HEK293 (cell line): ENCODE data around the gene PRAC1.

ENCODE experiments used
- BCL11B ChIP-seq: fragments of 450-650 bp; formaldehyde crosslinking; IDR thresholded peaks from 2 replicates; pipeline ENCODE4 v1.5.1; 2016; ENCODE audit warnings: low read depth, missing biosample characterization, missing genetic modification characterization
- GFI1B ChIP-seq: fragments of 450-650 bp; formaldehyde crosslinking; IDR thresholded peaks from 2 replicates; pipeline ENCODE4 v1.5.1; 2016; ENCODE audit warnings: missing biosample characterization, missing genetic modification characterization
- HOXC10 ChIP-seq: sonication (generic); formaldehyde crosslinking; IDR thresholded peaks from 2 replicates; pipeline ENCODE4 v1.8.1; 2023; ENCODE audit warnings: mild to moderate bottlenecking, missing genetic modification reagents
- MZF1 ChIP-seq: fragments of 450-650 bp; formaldehyde crosslinking; IDR thresholded peaks from 2 replicates; pipeline ENCODE4 v1.5.1; 2017; ENCODE audit warnings: missing biosample characterization, missing genetic modification characterization, borderline replicate concordance
- PRDM4 ChIP-seq: fragments of 450-650 bp; formaldehyde crosslinking; IDR thresholded peaks from 2 replicates; pipeline ENCODE4 v1.5.1; 2017; ENCODE audit warnings: missing biosample characterization, missing genetic modification characterization
- PRDM6 ChIP-seq: fragments of 450-650 bp; formaldehyde crosslinking; IDR thresholded peaks from 2 replicates; pipeline ENCODE4 v1.5.1; 2017; ENCODE audit warnings: missing biosample characterization, missing genetic modification characterization
- REST ChIP-seq: fragments of 450-650 bp; formaldehyde crosslinking; IDR thresholded peaks from 2 replicates; pipeline ENCODE4 v1.5.1; 2016; ENCODE audit warnings: missing biosample characterization, missing genetic modification characterization
- SP3 ChIP-seq: fragments of 450-650 bp; formaldehyde crosslinking; IDR thresholded peaks from 2 replicates; pipeline ENCODE4 v1.5.1; 2016; ENCODE audit warnings: missing biosample characterization, missing genetic modification characterization
- TSHZ1 ChIP-seq: fragments of 450-650 bp; formaldehyde crosslinking; IDR thresholded peaks from 2 replicates; pipeline ENCODE4 v1.5.1; 2016; ENCODE audit warnings: missing biosample characterization, missing genetic modification characterization, borderline replicate concordance
- ZBTB1 ChIP-seq: fragments of 450-650 bp; formaldehyde crosslinking; IDR thresholded peaks from 2 replicates; pipeline ENCODE4 v1.5.1; 2016; ENCODE audit warnings: missing biosample characterization, missing genetic modification characterization
- ZBTB48 ChIP-seq: fragments of 450-650 bp; formaldehyde crosslinking; IDR thresholded peaks from 2 replicates; pipeline ENCODE4 v1.5.1; 2016; ENCODE audit warnings: missing biosample characterization, missing genetic modification characterization
- ZFP41 ChIP-seq: fragments of 450-650 bp; formaldehyde crosslinking; IDR thresholded peaks from 2 replicates; pipeline ENCODE4 v1.5.1; 2016; ENCODE audit warnings: missing biosample characterization, missing genetic modification characterization, borderline replicate concordance
- ZNF146 ChIP-seq: fragments of 450-650 bp; formaldehyde crosslinking; IDR thresholded peaks from 2 replicates; pipeline ENCODE4 v1.5.1; 2016; ENCODE audit warnings: missing biosample characterization, missing genetic modification characterization
- ZNF155 ChIP-seq: fragments of 450-650 bp; formaldehyde crosslinking; IDR thresholded peaks from 2 replicates; pipeline ENCODE4 v1.5.1; 2016; ENCODE audit warnings: missing biosample characterization, missing genetic modification characterization
- ZNF19 ChIP-seq: fragments of 450-650 bp; formaldehyde crosslinking; IDR thresholded peaks from 2 replicates; pipeline ENCODE4; 2016; ENCODE audit warnings: missing biosample characterization, missing genetic modification characterization, low read depth
- ZNF211 ChIP-seq: fragments of 450-650 bp; formaldehyde crosslinking; IDR thresholded peaks from 2 replicates; pipeline ENCODE4 v1.5.1; 2016; ENCODE audit warnings: low read depth, missing biosample characterization, missing genetic modification characterization
- ZNF223 ChIP-seq: fragments of 450-650 bp; formaldehyde crosslinking; IDR thresholded peaks from 2 replicates; pipeline ENCODE4 v1.5.1; 2016; ENCODE audit warnings: missing biosample characterization, missing genetic modification characterization
- ZNF24 ChIP-seq: fragments of 450-650 bp; formaldehyde crosslinking; IDR thresholded peaks from 2 replicates; pipeline ENCODE4 v1.5.1; 2016; ENCODE audit warnings: missing biosample characterization, missing genetic modification characterization
- ZNF248 ChIP-seq: fragments of 450-650 bp; formaldehyde crosslinking; IDR thresholded peaks from 2 replicates; pipeline ENCODE4 v1.5.1; 2017; ENCODE audit warnings: missing biosample characterization, missing genetic modification characterization
- ZNF266 ChIP-seq: fragments of 450-650 bp; formaldehyde crosslinking; IDR thresholded peaks from 2 replicates; pipeline ENCODE4 v1.5.1; 2016; ENCODE audit warnings: missing biosample characterization, missing genetic modification characterization, low read depth
- ZNF366 ChIP-seq: fragments of 450-650 bp; formaldehyde crosslinking; conservative IDR thresholded peaks from 2 replicates; pipeline ENCODE4 v1.5.1; 2016; ENCODE audit warnings: missing biosample characterization, missing genetic modification characterization
- ZNF529 ChIP-seq: fragments of 450-650 bp; formaldehyde crosslinking; IDR thresholded peaks from 2 replicates; pipeline ENCODE4 v1.5.1; 2017; ENCODE audit warnings: missing genetic modification characterization, missing biosample characterization; ENCODE audit not compliant: insufficient replicate concordance
- ZNF548 ChIP-seq: fragments of 450-650 bp; formaldehyde crosslinking; IDR thresholded peaks from 2 replicates; pipeline ENCODE4 v1.5.1; 2016; ENCODE audit warnings: missing biosample characterization, missing genetic modification characterization
- ZNF701 ChIP-seq: fragments of 450-650 bp; formaldehyde crosslinking; IDR thresholded peaks from 2 replicates; pipeline ENCODE4 v1.5.1; 2016; ENCODE audit warnings: missing biosample characterization, missing genetic modification characterization
- ZNF791 ChIP-seq: fragments of 450-650 bp; formaldehyde crosslinking; IDR thresholded peaks from 2 replicates; pipeline ENCODE4 v1.5.1; 2016; ENCODE audit warnings: missing biosample characterization, missing genetic modification characterization
- ZSCAN4 ChIP-seq: fragments of 450-650 bp; formaldehyde crosslinking; IDR thresholded peaks from 2 replicates; pipeline ENCODE4 v1.5.1; 2017; ENCODE audit warnings: missing biosample characterization, missing genetic modification characterization

Gene PRAC1

DNA sequence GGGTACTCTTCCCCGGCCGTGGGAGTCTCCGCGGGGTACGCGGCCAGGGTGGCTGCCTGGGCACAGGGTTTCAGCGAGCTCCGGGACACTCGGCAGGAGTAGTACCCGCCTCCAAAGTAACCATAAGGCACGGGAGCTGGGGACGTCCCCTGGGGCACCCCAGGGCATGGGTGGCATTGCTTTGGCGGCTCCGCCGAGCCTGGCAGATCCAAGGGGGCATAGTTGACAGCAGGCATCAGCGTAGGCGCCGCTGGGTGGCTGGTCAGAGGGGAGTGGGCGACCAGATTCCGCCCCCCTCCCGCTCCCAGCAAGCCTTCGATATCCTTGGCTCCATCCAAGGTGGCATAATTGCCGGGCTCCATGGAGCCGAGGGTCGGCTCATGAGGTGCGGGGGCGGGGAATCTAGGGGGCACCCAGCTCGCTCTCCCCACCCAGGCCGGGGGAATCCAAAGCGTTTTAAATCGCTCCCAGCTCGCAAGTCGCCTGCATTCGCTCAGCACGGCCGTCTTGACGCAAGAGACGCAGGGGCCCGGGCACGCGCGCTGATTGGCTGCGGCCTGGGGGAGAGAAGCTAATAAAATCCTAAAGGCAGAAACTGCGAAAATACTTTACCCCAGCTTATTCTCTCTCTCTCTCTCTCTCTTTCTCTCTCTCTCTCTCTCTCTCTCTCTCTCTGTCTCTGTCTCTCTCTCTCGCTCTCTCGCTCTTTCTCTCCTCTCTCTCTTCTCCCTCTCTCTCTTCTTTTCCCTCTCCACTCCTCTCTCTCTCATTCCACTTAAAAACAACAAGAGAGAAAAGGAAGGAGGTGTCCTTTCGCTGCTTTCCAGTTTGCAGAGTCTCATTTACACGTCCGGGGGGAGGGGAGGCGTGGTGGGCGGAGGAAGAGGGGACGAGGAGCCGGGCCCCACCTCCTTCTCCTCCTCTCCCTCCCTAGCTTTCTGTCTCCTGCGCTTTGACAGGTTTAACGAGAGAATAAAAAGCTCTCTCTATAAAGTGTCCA is 6.2 kb upstream of the PRAC1 start, which contains the start of gene HOXB13 (continued):
- TF ChIP-seq PRDM4, result peak; percentile 96
- peak; percentile 72; the same call in 1 of the 2 replicates for TF ChIP-seq PRDM6 (tag by site-specific recombination)
- peak; percentile 92 for TF ChIP-seq SP3 (tag by site-specific recombination)
- TF ChIP-seq ZBTB1, result peak; percentile 88
- 0 out of 2 replicates have a peak, but pooled peaks have one; percentile 70 for TF ChIP-seq ZNF266 (tag by site-specific recombination)
- TF ChIP-seq ZNF366 (tag by site-specific recombination), result peak; percentile 100
- TF ChIP-seq ZNF529 (tag by site-specific recombination), result no peak
- TF ChIP-seq TSHZ1 (tag by site-specific recombination), result peak; percentile 78
- TF ChIP-seq ZNF146 (tag by site-specific recombination), result no peak
- TF ChIP-seq ZNF701 (tag by site-specific recombination), result no peak
- peak; percentile 76; the same call in 1 of the 2 replicates for TF ChIP-seq ZNF791
- peak; percentile 86; the same call in 1 of the 2 replicates for TF ChIP-seq MZF1 (tag by site-specific recombination)
- peak; percentile 98 for TF ChIP-seq ZNF19 (tag by site-specific recombination)
- no peak for TF ChIP-seq ZFP41
- TF ChIP-seq ZNF248 (tag by site-specific recombination), result no peak
- peak; percentile 82 for TF ChIP-seq REST (tag by site-specific recombination)
- TF ChIP-seq ZNF211 (tag by site-specific recombination), result 0 out of 2 replicates have a peak, but pooled peaks have one; percentile 57
- TF ChIP-seq BCL11B, result peak; percentile 68; the same call in 1 of the 2 replicates
- peak; percentile 92 for TF ChIP-seq ZNF24 (tag by site-specific recombination)
- TF ChIP-seq ZSCAN4 (tag by site-specific recombination), result peak; percentile 84
- TF ChIP-seq GFI1B, result peak; percentile 79; the same call in 1 of the 2 replicates
- peak; percentile 81; the same call in 1 of the 2 replicates for TF ChIP-seq ZNF155
- TF ChIP-seq ZBTB48 (tag by site-specific recombination), result peak; percentile 66
- TF ChIP-seq ZNF223, result no peak
- TF ChIP-seq ZNF548, result 0 out of 2 replicates have a peak, but pooled peaks have one; percentile 34
- no peak for TF ChIP-seq HOXC10 (CRISPR knock-in tag)
